OCI-LY1 (cell line): ENCODE data around the gene UQCR11.

Experiments used
- EZH2 ChIP-seq: fragments of 200-600 bp; sonication (generic), shearing (Covaris generic); IDR thresholded peaks from 2 replicates; pipeline ENCODE4 v1.8.0; 2017; ENCODE audit warnings: borderline replicate concordance, mixed run types, mild to moderate bottlenecking, antibody characterized with exemption, low read length, moderate library complexity, mixed read lengths
- TF ChIP-seq, protein P1 (sequence below): fragments of 200-600 bp; sonication (generic), shearing (Covaris generic); IDR thresholded peaks from 2 replicates; pipeline ENCODE4 v1.5.1; 2017; ENCODE audit warnings: mild to moderate bottlenecking, antibody characterized with exemption, low read length, moderate library complexity, mixed read lengths

DNA sequence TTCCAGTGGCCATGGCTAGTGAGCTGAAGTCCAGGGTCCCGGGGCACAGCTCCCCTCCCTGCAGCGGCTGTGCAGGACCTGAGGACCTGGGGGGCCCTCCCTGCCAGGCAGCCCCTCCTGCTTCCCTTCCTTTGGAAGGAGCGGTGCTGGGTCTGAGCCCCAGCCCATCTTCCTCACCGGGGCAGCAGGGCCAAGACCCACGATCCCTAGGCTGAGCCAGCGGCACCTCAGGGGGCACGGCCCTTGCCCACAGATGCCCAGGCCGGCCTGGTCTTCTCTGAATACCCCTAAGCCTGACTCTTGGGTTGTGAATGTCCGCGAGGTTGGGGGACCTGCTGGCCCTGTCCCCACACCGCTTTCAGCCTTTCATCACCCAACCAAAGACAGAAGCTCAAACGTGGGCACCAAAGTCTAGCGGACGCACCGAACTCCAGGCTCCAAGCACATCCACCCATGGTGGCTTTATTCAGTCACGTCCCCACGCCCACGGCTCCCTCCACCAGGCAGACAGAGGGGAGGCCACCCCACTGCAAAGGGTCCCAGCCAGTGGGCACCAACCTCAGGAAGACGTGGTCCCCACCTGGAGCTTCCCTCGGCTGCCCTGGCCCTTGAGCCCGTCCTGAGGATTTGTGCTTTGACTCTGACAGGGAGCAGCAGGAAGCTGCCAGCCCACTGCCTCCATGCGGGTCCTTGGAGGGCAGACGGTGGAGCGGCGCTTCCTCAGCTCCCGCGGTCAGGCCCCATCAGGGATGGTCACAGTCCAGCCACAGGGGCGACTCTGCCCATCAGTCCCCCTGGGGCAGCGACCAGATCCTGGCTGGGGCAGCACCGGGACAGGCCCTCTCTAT lies 28.8 kb downstream of the UQCR11 start:
- TF ChIP-seq, protein P1, sequence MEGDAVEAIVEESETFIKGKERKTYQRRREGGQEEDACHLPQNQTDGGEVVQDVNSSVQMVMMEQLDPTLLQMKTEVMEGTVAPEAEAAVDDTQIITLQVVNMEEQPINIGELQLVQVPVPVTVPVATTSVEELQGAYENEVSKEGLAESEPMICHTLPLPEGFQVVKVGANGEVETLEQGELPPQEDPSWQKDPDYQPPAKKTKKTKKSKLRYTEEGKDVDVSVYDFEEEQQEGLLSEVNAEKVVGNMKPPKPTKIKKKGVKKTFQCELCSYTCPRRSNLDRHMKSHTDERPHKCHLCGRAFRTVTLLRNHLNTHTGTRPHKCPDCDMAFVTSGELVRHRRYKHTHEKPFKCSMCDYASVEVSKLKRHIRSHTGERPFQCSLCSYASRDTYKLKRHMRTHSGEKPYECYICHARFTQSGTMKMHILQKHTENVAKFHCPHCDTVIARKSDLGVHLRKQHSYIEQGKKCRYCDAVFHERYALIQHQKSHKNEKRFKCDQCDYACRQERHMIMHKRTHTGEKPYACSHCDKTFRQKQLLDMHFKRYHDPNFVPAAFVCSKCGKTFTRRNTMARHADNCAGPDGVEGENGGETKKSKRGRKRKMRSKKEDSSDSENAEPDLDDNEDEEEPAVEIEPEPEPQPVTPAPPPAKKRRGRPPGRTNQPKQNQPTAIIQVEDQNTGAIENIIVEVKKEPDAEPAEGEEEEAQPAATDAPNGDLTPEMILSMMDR, result no peak
- TF ChIP-seq EZH2, result no peak
